SHP77 (cell line): ENCODE results near the gene BCL2L14.
A peak's percentile ranks its signal among the peaks of the same experiment; 100 is the strongest.

Source experiments
- DNase-seq, 2 experiments: peaks; one replicate each; lab custom pipeline; 2025; lab: John Stamatoyannopoulos, UW

Gene BCL2L14

GRCh38 chr12:12056951-12057350 is 13.8 kb upstream of the BCL2L14 start:
- DNase-seq: no peak

- DNase-seq: no peak
Observed at GRCh38 chr12:12064596-12064995, 6.1 kb upstream of the BCL2L14 start.

- no peak for DNase-seq
Observed at GRCh38 chr12:12068751-12069150, 2.0 kb upstream of the BCL2L14 start.

GRCh38 chr12:12069821-12070548 is 754 bp upstream of the BCL2L14 start:
- no peak for DNase-seq

GRCh38 chr12:12072064-12072760 is 1.5 kb downstream of the BCL2L14 start:
- DNase-seq: no peak

- no peak for DNase-seq
Observed at GRCh38 chr12:12079291-12079690, 8.6 kb downstream of the BCL2L14 start.

DNA sequence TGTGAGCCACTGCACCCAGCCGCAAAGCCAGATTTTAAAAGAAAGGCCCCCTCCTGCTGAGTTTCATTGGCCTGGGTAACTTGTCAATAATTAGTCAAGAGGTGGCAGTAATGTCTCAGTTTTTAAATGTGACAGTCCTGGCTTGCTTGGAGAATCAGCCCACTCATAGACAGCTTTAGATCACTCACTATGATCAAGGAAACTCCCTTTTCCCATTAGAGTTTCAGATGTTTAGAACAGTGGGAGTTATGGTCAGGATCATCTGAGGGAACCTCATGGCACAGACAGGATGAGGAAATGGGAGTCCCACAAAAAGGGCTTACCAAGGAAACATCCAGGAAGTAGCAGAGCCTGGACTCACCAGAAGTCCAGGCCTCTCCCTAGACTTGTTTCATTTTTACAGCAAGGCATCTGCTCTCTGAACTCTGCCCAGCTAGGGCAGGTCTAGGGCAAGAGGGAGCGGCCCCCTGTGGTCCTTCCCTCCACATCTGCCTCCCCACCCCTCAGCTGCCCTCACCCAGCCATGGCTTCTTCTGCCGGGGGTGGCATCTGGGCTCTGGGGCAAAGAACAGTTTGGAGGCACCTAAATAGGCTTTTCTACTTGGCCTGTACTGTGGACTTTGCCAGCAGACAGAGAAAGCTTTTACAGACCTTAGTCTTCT is 11.2 kb downstream of the BCL2L14 start:
- peak; percentile 10 to 24 for DNase-seq

DNA sequence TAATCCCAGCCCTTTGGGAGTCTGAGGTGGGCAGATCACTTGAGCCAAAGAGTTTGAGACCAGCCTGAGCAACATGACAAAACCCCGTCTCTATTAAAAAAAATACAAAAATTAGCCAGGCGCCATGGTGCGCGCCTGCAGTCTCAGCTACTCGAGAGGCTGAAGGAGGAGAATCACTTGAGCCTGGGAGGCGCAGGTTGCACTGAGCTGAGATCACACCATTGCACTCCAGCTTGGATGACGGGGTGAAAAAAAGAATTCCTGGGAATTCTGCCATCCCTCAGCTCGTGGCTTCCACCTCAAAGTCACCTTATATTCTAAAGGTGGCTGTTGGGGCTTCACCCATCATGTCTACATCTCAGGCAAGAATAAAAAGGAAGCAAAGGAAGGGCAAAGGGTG is 12.9 kb downstream of the BCL2L14 start:
- DNase-seq: no peak

DNA sequence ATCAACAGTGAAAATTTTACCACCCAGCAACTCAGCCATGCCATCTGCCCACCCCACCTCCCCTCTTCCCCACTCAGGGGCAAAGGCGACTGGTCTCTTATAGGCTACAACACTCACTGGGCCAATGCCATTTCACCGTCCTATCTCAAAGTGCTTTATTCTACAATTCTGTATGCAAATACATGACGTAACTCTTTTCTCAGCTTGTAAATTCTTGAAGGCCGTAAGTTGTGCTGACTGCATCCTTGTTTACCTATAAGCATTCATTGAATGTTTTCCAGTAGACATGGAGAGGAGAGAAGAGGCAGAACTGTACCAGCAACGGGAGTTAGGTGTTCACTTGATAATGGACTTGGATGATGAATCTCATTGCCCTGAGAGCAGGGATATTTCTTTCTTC is 15.6 kb downstream of the BCL2L14 start:
- no peak for DNase-seq

- no peak for DNase-seq
Observed at GRCh38 chr12:12086973-12087692, 16.4 kb downstream of the BCL2L14 start.

GRCh38 chr12:12087693-12088034 is 16.9 kb downstream of the BCL2L14 start:
- DNase-seq: no peak

DNA sequence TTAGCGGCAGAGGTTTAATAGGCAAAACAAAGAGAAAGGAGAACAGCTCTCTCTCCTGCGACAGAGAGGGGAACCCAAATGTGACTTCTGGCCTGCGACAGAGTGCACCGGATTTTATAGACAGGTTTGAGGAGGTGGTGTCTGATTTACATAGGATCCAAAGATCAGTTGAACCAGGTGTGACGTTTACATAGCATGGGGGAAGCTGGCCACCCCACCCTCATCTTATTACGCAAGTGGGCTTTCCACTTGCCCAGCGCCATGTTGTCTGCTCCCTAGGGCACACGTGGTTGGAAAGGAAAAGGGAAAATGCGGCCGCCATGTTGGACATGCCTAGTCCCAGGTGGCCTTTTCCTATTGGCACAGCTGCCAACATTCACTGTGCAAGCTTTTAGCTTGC is 17.4 kb downstream of the BCL2L14 start:
- no peak for DNase-seq

DNA sequence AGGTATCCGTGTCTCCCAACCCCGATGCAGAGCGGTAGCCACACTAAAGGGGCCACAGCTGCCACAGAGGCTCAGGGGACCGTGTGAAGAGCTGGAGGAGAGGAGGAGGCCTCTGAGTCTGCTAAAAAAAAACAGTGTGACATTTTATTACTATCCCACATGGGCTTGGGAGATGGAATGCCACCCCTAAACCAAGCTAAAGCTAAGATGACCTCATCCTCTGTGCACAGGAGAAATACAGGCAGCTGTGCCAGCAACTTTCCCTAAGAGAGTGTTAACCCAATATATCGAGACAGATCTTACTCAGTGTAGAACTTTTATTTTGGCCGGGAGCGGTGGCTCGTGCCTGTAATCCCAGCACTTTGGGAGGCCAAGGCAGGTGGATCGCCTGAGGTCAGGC is 18.0 kb downstream of the BCL2L14 start:
- DNase-seq: no peak

- DNase-seq: no peak
Observed at GRCh38 chr12:12091071-12091470, 20.3 kb downstream of the BCL2L14 start.

GRCh38 chr12:12091977-12092663 is 21.4 kb downstream of the BCL2L14 start:
- peak; percentile 40 to 63 for DNase-seq

- no peak for DNase-seq
Observed at GRCh38 chr12:12094481-12094880, 23.7 kb downstream of the BCL2L14 start.

DNA sequence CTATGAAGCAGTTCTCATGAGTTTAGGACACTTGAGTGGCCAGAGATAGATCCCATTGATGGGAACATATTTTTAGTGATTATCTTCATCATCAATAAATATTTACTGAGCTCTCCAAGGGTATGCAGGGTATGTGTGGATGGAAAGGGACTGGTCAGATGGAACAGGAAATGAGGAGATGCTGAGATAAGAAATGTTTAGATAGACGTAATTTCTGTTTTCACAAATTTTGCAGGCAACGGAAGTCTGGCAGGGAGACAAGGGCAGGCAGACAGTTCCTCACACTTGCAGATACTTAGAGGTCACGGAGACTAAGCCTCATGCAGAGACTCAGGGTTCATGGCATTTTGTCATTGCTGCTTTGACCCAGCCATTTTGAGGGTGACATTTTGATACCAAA is 24.3 kb downstream of the BCL2L14 start:
- DNase-seq: no peak

DNA sequence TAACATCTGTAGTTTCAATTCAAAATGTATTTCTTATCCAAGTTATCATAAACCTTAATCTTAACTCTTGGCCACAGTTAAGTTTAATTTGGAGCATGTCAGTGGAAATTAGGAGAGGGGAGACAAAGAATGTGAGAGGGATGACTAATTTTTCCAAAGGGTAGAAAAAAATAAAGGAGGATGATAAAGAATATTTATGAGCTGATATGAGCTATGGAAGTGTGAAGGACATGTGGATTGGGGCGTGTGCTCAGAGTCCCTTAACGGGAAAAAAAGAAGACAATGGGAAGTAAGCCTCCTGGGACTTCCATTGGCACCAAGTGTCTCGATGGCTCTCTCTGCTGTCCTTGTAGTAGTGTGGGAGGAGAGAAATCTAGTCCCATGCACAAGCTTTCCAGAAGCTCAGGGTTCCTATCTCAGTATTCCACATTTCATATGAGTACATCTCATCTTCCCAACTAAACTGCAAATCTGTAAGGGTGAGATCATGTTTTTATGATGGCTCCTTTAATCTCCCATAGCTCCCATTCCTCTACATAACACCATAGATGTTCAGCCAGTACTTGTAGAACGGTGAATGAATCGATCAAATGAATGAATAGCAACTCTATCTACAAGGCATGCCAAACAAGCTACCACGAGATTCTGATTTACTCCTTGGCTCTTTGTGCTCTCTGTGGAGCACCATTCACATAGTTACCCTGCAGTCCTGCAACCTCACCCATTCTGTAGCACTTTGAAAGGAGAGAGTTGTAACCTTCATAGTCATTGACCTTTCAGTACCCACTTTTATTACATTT is 27.4 kb downstream of the BCL2L14 start:
- no peak for DNase-seq

DNA sequence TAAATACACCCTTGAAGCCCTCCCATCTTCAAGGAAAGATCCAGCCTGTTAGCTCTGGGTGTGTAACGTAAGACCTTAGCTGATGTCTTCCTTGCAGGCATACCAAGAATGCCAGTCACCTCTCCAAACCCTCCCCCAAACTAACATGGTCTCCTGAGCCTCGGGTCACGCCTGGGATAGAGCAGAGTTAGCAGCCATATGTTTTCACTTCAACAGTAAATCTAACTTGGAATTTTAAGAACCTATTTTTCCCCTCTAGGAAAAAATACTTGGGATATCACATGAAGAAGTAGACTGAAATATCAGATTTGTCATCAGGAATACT is 27.9 kb downstream of the BCL2L14 start:
- no peak for DNase-seq

DNA sequence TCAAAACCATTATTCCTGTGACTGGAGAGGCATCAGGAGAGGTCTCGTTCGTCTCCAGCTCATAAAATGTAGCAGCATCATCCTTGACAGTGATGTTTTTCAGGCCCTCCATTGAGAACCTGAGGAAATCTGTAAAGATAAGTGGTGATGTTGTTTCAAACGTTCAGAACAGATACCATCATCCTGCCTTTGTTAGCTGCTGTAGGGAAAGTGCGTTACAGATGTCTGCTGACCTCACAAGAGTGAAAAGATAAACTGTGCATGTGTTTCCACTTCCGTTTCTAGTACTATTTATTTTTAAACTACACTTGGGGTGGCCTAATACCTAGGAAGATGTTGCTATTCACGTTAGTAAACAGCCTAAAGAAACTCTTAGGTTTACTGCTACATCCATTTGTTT is 28.4 kb downstream of the BCL2L14 start:
- DNase-seq: no peak

DNA sequence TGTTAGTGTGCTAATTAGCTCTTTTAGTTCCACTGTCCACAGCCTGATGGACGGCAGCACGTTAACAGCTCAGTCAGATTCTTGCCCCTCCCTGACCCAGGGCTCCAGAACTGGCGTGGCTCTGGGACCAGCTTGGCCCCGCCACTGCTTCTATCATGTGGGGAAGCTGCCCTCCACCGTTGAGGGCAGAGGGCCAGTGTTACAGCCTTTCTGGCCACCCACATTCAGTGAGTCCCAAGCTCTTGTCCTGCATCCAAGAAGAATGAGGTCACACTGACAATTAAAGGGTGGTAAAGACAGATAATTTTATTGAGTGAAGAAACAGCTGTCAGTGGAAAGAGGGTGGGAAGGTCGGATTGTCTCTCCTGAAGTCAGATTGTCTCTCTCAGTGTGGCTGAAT is 36.9 kb downstream of the BCL2L14 start:
- DNase-seq: no peak
